WERI-Rb-1 (cell line): ENCODE results near the gene TNRC18.

ENCODE experiments used
- DNase-seq: peaks from one replicate; pipeline ENCODE4 v3.0.0-alpha.2; 2020
- H3K27ac ChIP-seq: fragments of 250-450 bp; sonication (Bioruptor Pico); 2 replicates; pipeline ENCODE4 v1.5.1; 2020; ENCODE audit warnings: mild to moderate bottlenecking, moderate library complexity
- H3K27me3 ChIP-seq: fragments of 250-450 bp; sonication (Bioruptor Pico); 2 replicates; pipeline ENCODE4 v1.5.1; 2021; ENCODE audit warnings: mild to moderate bottlenecking, low read depth, moderate library complexity; ENCODE audit not compliant: insufficient read depth, severe bottlenecking
- H3K36me3 ChIP-seq: fragments of 250-450 bp; sonication (Bioruptor Pico); 2 replicates; pipeline ENCODE4 v1.5.1; 2020; ENCODE audit warnings: mild to moderate bottlenecking, moderate library complexity
- H3K4me3 ChIP-seq: 2 replicates; pipeline ENCODE4 v1.5.1; 2011; ENCODE audit warnings: low read depth, mild to moderate bottlenecking, control low read depth, low read length
- H3K9me3 ChIP-seq: fragments of 250-450 bp; sonication (Bioruptor Pico); 2 replicates; pipeline ENCODE4 v1.5.1; 2021; ENCODE audit warnings: mild to moderate bottlenecking, moderate library complexity; ENCODE audit not compliant: severe bottlenecking
- CTCF ChIP-seq: IDR thresholded peaks from 2 replicates; pipeline ENCODE4 v1.5.1; 2011; ENCODE audit warnings: low read depth, mild to moderate bottlenecking, control low read depth, inconsistent platforms, low read length

The TNRC18 gene

DNA sequence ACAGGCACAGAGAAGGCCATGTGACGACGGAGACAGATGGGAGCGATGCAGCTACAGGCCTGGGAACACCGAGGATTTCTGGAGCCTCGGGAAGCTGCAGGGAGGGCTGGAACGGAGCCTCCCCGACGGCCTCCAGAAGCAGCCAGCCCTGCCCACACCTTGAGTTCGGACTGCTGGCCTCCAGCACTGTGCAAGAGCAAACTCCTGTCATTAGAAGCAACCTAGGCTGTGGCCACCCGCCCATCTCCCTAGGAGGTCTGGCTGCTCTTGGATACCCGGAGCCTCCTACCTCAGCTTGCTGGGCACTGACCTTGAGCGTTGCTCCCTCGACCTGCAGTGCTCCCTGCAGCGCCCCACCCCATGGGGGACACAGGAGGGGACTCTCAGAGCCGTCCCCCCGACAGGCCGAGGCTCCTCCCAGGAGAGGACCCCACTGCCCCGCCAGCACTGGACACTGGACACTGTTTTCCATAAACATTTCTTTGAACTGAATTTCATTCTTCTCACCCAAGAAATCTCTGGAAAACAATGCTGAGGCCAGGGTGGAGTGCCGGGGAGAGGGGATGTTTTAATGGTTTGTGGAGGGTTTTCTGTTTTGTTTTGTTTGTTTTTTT, 22.5 kb upstream of the TNRC18 start:
- no peak for TF ChIP-seq CTCF
- Histone ChIP-seq H3K9me3 (no peaks in the 10 kb centered on the region), H3K27ac (no peak overlapping the region), H3K36me3 (no peaks in the 10 kb centered on the region), H3K27me3 (no peaks in the 10 kb centered on the region), H3K4me3 (no peak overlapping the region)
- no peak for DNase-seq

GRCh38 chr7:5443678-5444077, 20.0 kb upstream of the TNRC18 start:
- TF ChIP-seq CTCF: no peak
- no peaks in the 10 kb centered on the region for H3K9me3 ChIP-seq

DNA sequence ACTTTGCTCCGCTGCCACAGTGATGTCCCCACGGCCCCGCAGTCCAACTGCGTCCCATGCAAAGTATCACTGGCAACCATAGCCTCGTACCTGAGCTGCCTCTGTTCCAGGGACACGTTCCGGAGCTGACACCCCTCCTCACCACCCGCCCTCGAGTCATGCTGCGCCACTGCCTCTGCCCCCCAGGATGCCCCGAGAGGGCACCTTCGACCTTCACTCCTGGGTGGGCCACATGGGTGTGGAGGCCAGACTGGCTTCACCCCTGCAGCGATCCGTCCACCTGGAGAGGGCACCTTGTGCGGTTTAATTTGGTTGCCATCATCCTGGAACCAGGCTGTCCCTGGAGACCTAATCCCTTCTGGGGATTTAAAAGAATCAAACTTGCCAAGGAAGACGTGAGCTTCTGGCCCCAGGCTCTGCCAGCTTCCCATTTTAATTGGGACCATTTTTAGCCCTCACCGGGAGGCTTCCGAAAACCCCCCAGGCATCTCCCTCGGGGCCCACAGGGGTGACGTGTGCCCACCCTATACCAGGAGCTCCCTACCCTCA, 19.2 kb upstream of the TNRC18 start:
- TF ChIP-seq CTCF: no peak
- no peaks in the 10 kb centered on the region for H3K27me3 ChIP-seq
- no peaks in the 10 kb centered on the region for H3K9me3 ChIP-seq
- H3K36me3 ChIP-seq: no peaks in the 10 kb centered on the region
- peak overlapping the region; percentile 27; the same call in 1 of the 2 replicates for H3K4me3 ChIP-seq
- H3K27ac ChIP-seq: no peak overlapping the region
- no peak for DNase-seq

More at GRCh38 chr7:5443678-5444077, 20.0 kb upstream of the TNRC18 start:
- Histone ChIP-seq H3K4me3 (peak overlapping the region; percentile 27), H3K27ac (no peak overlapping the region), H3K36me3 (no peaks in the 10 kb centered on the region), H3K27me3 (no peaks in the 10 kb centered on the region)
- DNase-seq: peak; percentile 61

- Histone ChIP-seq H3K27ac (no peak overlapping the region), H3K36me3 (no peaks in the 10 kb centered on the region; the same call in 1 of the 2 replicates), H3K9me3 (no peaks in the 10 kb centered on the region), H3K4me3 (no peak overlapping the region), H3K27me3 (no peaks in the 10 kb centered on the region)
- DNase-seq: no peak
- no peak for TF ChIP-seq CTCF
Measured at GRCh38 chr7:5441840-5442503, 18.3 kb upstream of the TNRC18 start.

DNA sequence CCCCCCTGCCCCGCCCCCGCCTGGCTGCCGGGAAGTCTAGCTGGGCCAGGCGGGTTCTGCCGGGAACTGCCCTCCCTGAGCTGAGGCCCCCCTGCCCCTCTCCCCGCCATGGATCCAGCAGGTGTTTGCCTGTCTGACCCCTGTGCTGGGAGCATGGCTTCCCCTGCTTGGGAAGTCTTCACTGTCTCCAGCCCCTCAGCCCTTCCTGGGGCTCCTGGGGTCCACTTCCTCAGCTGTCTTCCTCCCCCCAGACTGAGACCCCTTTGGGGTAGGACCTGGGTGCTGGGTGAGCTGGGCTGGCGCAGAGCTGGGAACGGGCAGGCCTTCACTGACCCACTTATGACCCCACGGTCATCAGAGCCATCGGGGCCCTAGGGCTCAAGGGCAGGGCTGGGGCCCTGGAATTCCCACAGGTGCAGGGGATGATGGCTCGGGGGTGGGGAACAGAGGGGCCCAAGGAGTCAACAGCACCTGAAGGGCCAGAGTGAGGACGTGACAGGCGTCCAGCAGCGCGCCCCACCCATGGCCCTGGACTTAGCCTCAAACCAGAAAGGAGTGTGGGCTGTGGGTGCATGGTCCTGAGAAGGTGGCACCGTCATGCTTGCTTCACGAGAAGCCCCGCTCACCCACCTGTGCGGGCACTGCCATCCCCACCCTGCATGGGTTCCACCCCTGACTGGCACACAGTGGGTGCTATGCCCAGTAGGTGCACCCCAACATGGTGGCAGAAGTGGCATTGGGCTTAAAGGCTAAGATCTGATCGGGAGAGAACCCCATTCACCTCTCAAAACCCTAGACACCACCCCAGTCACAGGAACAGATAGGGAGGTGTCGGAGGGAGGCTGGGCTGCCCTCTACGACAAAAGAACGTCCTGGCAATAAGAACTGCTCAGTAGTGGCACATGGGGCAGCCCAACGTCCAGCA, 16.2 kb upstream of the TNRC18 start:
- Histone ChIP-seq H3K4me3 (no peak overlapping the region), H3K27me3 (no peaks in the 10 kb centered on the region), H3K9me3 (no peaks in the 10 kb centered on the region), H3K36me3 (no peaks in the 10 kb centered on the region; the same call in 1 of the 2 replicates), H3K27ac (no peak overlapping the region)
- DNase-seq: no peak
- TF ChIP-seq CTCF: no peak
